HEK293T (cell line): ENCODE measurements around the gene ARPC5L.
"Not testable (repeated sequence)": the region's sequence is repeated elsewhere in the genome, so short reads cannot be mapped to it uniquely, and the experiment has no call there.

Experiments used
- CTCF ChIA-PET: fragments of 350-600 bp; formaldehyde crosslinking; extraction: SDS; loops from one replicate; lab custom pipeline; 2021; ENCODE audit warnings: antibody characterized with exemption, inconsistent platforms; lab: Yijun Ruan, JAX
- POLR2A ChIA-PET: fragments of 350-600 bp; formaldehyde crosslinking; extraction: SDS; loops from one replicate; lab custom pipeline; 2020; ENCODE audit warnings: antibody characterized with exemption, inconsistent platforms; lab: Yijun Ruan, JAX
- DNase-seq: peaks from one replicate; pipeline ENCODE4 v3.0.0; 2012; ENCODE audit warnings: mixed read lengths; ENCODE audit errors: extremely low spot score
- ARNT ChIP-seq: fragments of 450-650 bp; IDR thresholded peaks from 2 replicates; pipeline ENCODE4 v1.6.1; 2017; ENCODE audit warnings: mild to moderate bottlenecking
- BHLHE40 ChIP-seq: fragments of 450-650 bp; IDR thresholded peaks from 2 replicates; pipeline ENCODE4 v1.6.1; 2016; ENCODE audit warnings: mild to moderate bottlenecking, moderate library complexity, borderline replicate concordance
- CTBP1 ChIP-seq: fragments of 450-650 bp; IDR thresholded peaks from 2 replicates; pipeline ENCODE4 v1.6.1; 2016; ENCODE audit warnings: borderline replicate concordance
- ELF4 ChIP-seq: fragments of 450-650 bp; IDR thresholded peaks from 2 replicates; pipeline ENCODE4 v1.6.1; 2017; ENCODE audit warnings: antibody characterized with exemption
- FOXA1 ChIP-seq: fragments of 450-650 bp; IDR thresholded peaks from 2 replicates; pipeline ENCODE4 v1.6.1; 2016; ENCODE audit warnings: mild to moderate bottlenecking
- FOXK2 ChIP-seq: fragments of 450-650 bp; IDR thresholded peaks from 2 replicates; pipeline ENCODE4 v1.6.1; 2016; ENCODE audit warnings: mild to moderate bottlenecking
- FOXM1 ChIP-seq: fragments of 450-650 bp; IDR thresholded peaks from 2 replicates; pipeline ENCODE4 v1.6.1; 2017; ENCODE audit warnings: mild to moderate bottlenecking, borderline replicate concordance
- HDGF ChIP-seq: fragments of 450-650 bp; IDR thresholded peaks from 2 replicates; pipeline ENCODE4 v1.6.1; 2017; ENCODE audit warnings: antibody characterized with exemption, borderline replicate concordance
- L3MBTL2 ChIP-seq: fragments of 450-650 bp; conservative IDR thresholded peaks from 2 replicates; pipeline ENCODE4 v1.6.1; 2016; ENCODE audit warnings: mild to moderate bottlenecking
- LEF1 ChIP-seq: fragments of 450-650 bp; IDR thresholded peaks from 2 replicates; pipeline ENCODE4 v1.6.1; 2017; ENCODE audit warnings: mild to moderate bottlenecking, borderline replicate concordance
- NFRKB ChIP-seq: fragments of 450-650 bp; IDR thresholded peaks from 2 replicates; pipeline ENCODE4 v1.6.1; 2016; ENCODE audit warnings: mild to moderate bottlenecking, moderate library complexity
- SP1 ChIP-seq: fragments of 450-650 bp; IDR thresholded peaks from 2 replicates; pipeline ENCODE4 v1.6.1; 2017
- SUZ12 ChIP-seq: fragments of 450-650 bp; IDR thresholded peaks from 2 replicates; pipeline ENCODE4 v1.6.1; 2016; ENCODE audit warnings: mild to moderate bottlenecking
- TARDBP ChIP-seq: fragments of 450-650 bp; IDR thresholded peaks from 2 replicates; pipeline ENCODE4 v1.6.1; 2016
- ZNF384 ChIP-seq: fragments of 450-650 bp; IDR thresholded peaks from 2 replicates; pipeline ENCODE4 v1.6.1; 2016
- TF ChIP-seq, protein P1 (sequence below): fragments of 450-650 bp; IDR thresholded peaks from 2 replicates; pipeline ENCODE4 v1.6.1; 2016

Gene ARPC5L

DNA sequence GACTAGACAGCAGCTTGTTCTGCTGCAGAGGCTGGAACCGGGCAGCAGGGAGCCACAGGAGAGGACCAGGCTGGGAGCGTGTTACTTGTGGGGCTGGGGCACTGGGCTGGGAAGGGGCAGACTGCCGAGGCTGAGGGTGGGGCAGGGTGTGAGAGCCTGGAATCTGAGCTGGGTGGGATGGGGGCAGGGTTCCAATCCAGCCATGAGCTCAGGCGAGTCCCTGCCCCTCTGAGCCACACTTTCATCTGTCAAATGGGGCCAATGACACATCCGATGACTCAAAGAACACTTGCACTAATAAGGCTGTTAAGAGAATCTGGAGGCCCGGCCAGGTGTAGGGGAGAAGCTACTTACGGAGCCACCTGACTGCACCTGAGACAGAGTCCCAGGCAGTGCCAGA is 27.3 kb upstream of the ARPC5L start:
- ChIA-PET CTCF (interaction anchor here (1.2 kb wide), 1 partner anchor 18 kb away, joined by 4 read pairs; no protein-coding TSS in a partner anchor), POLR2A (interaction anchor here (1.3 kb wide), 1 partner anchor 16 kb away, joined by 3 read pairs; no protein-coding TSS in a partner anchor)
- no peak for DNase-seq
- TF ChIP-seq, protein P1, sequence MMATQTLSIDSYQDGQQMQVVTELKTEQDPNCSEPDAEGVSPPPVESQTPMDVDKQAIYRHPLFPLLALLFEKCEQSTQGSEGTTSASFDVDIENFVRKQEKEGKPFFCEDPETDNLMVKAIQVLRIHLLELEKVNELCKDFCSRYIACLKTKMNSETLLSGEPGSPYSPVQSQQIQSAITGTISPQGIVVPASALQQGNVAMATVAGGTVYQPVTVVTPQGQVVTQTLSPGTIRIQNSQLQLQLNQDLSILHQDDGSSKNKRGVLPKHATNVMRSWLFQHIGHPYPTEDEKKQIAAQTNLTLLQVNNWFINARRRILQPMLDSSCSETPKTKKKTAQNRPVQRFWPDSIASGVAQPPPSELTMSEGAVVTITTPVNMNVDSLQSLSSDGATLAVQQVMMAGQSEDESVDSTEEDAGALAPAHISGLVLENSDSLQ: no peak
- TF ChIP-seq ARNT: no peak
- no peak for TF ChIP-seq TARDBP
- no peak for TF ChIP-seq ZNF384
- no peak for TF ChIP-seq NFRKB
- TF ChIP-seq CTBP1: no peak
- TF ChIP-seq FOXK2: no peak
- TF ChIP-seq LEF1: no peak
- TF ChIP-seq BHLHE40: no peak
- no peak for TF ChIP-seq SP1
- no peak for TF ChIP-seq HDGF
- no peak for TF ChIP-seq L3MBTL2
- no peak for TF ChIP-seq FOXA1
- no peak for TF ChIP-seq ELF4
- no peak for TF ChIP-seq FOXM1
- no peak for TF ChIP-seq SUZ12

DNA sequence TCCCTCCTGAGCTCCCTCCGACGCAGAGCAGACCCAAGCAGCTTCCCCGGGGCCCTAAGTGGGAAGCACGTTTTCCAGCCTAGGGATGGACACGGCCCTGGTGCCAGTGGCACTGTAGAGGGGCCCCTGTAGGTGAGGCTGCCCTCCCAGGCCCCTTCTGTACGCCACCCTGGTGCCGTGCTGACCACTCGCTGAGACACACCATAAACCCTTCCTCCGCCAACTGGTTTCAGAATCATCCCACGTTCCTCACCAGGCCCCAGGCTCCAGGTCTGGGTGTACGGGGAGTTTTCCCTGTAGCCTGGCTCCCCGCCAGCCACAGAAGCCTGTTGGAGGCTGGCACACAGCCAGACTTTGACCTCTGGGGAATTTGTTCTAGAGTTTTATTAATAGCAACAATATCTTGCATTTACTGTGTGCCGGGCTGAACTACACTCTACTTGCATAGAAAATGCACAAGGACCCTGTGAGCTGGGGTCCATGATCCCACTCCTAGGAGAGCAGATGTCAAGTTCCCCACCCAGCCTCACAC is 26.8 kb upstream of the ARPC5L start:
- peak; percentile 38 for DNase-seq
- TF ChIP-seq L3MBTL2 (no peak), ZNF384 (no peak), FOXK2 (no peak), LEF1 (no peak), NFRKB (no peak)
- ChIA-PET POLR2A (interaction anchor here (0.6 to 1.3 kb wide), 2 partner anchors 17 to 78 kb away, joined by 3 to 5 read pairs; no protein-coding TSS in a partner anchor), CTCF (interaction anchor here (1.2 kb wide), 1 partner anchor 17 kb away, joined by 4 read pairs; no protein-coding TSS in a partner anchor)

DNA sequence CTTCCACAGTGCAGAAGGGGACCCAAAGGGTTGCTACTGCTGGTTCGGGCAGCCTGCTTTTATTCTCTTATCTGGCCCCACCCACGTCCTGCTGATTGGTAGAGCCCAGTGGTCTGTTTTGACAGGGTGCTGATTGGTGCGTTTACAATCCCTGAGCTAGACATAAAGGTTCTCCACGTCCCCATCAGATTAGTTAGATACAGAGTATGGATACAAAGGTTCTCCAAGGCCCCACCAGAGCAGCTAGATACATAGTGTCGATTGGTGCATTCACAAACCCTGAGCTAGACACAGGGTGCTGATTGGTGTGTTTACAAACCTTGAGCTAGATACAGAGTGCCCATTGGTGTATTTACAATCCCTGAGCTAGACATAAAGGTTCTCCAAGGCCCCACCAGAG is 23.8 kb upstream of the ARPC5L start:
- DNase-seq, POLR2A ChIA-PET: not testable (repeated sequence)
- CTCF ChIA-PET: interaction anchor here (1.2 to 1.6 kb wide), 2 partner anchors 15 to 19 kb away, joined by 3 to 6 read pairs; partner anchors contain the start of gene WDR38

DNA sequence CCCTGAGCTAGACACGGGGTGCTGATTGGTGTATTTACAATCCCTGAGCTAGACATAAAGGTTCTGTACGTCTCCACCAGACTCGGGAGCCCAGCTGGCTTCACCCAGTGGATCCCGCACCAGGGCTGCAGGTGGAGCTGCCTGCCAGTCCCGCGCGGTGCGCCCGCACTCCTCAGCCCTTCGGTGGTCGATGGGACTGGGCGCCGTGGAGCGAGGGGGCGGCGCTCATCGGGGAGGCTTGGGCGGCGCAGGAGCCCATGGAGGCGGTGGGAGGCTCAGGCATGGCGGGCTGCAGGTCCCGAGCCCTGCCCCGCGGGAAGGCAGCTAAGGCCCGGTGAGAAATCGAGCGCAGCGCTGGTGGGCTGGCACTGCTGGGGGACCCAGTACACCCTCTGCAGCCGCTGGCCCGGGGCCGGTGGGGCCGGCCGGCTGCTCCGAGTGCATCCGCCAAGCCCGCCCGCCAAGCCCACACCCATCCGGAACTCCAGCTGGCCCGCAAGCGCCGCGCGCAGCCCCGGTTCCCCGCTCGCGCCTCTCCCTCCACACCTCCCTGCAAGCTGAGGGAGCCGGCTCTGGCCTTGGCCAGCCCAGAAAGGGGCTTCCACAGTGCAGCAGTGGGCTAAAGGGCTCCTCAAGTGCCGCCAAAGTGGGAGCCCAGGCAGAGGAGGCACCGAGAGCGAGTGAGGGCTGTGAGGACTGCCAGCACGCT is 23.2 kb upstream of the ARPC5L start:
- CTCF ChIA-PET: interaction anchor here (1.2 kb wide), 1 partner anchor 20 kb away, joined by 3 read pairs; no protein-coding TSS in a partner anchor
- DNase-seq, POLR2A ChIA-PET: not testable (repeated sequence)

DNA sequence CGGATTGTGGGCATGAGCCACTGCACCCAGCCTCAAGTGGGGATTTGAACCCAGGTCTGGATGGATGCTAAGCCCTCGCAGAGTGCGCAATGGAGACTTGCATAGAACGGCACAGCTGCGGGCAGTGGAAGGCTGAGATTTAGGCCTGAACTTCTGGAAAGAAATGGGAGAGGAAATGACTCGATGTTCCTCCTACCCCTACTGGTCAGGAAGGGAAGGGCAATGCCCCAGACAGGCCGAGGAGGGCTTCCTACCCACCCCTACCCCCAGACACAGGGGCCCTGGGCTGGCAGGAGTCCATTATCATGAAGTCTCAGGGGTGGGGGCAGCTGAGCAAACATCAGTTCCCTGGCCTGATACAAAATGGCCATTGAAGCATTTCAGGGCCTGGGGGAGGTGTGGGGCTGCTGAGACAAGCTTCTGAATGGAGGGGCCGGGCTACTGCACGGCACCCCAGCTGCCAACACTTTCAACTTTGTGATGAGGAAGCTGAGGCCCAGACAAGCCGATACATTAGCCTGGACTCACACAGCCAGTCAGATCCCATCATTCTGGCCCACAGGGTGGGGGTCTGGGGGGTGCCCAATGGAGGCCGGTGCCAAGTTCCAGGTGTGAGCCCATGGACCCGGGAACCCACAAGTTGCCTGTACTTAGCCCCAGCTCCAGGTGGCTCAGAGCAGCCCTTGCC is 22.2 kb upstream of the ARPC5L start:
- TF ChIP-seq L3MBTL2 (no peak), ARNT (no peak)
- POLR2A ChIA-PET: interaction anchor here (0.9 kb wide), 1 partner anchor 16 kb away, joined by 3 read pairs; no protein-coding TSS in a partner anchor
- peak; percentile 59 for DNase-seq
- CTCF ChIA-PET: interaction anchor here (0.9 to 3.0 kb wide), 12 partner anchors 8 to 68 kb away, joined by 3 to 30 read pairs (median 6); partner anchors contain the start of gene WDR38

DNA sequence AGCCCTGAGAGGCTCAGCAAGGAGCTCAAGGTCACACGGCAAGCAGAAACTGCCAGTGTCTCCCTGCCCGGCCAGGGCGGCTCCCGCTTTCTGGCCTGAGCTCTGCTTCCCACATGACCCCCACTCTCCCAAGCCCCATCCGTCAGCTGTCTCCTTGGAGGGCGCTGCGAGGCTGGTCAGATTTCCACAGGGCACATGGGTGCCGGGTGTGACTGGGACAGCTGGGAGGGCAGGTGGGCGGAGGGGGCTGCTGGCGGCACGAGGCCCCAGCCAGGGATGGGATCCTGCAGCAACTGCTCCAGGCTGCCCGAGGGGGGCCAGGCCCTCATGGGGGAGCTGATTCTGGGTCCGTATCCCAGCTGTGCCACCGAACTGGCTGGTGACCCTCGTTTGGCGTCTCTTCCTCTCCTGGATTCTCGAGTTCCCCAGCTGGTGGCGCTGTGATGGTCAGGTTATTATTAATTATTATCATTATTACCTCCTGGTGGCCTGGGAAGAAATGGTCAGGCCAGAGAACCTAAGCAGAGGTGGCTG is 21.6 kb upstream of the ARPC5L start:
- ChIA-PET CTCF (interaction anchor here (0.9 to 3.0 kb wide), 13 partner anchors 8 to 69 kb away, joined by 3 to 30 read pairs (median 5); partner anchors contain the start of gene WDR38), POLR2A (interaction anchor here (0.9 kb wide), 1 partner anchor 15 kb away, joined by 3 read pairs; no protein-coding TSS in a partner anchor)
- DNase-seq: no peak
- TF ChIP-seq FOXK2 (no peak), ELF4 (no peak), TARDBP (no peak), CTBP1 (no peak), SUZ12 (no peak), HDGF (no peak)
- TF ChIP-seq, protein P1: no peak
